ENCODE data around the gene GALNT8.

- no peak for TF ChIP-seq TAF1 (IDR thresholded peaks at IDR 0.05; ENCODE audit: low read depth, low read length)
- no peak for TF ChIP-seq POLR2A (IDR thresholded peaks at IDR 0.05; ENCODE audit: low read depth, low read length)
- TF ChIP-seq POLR2AphosphoS5 (IDR thresholded peaks at IDR 0.05; ENCODE audit: low read depth, low read length) = no peak
- no peak for TF ChIP-seq SPI1 (IDR thresholded peaks at IDR 0.05; ENCODE audit: low read depth, low read length)
- TF ChIP-seq POU2F2 (IDR thresholded peaks at IDR 0.05; ENCODE audit: low read depth, low read length) = no peak
- TF ChIP-seq PAX5 (IDR thresholded peaks at IDR 0.05; ENCODE audit: insufficient read depth, low read length, severe bottlenecking) = no peak
Measured at GRCh38 chr12:4717806-4718205, 2.4 kb upstream of the GALNT8 start.
